Stomach (tissue), 4 donors: ENCODE results near the gene NPAS3.

Experiments used
- CTCF ChIP-seq, 7 experiments: fragments of 450-650 bp in 4 of 7; fragments of 200-600 bp in 3 of 7; sonication (generic) in 3 of 7; IDR thresholded peaks; one replicate each; pipeline ENCODE4 v1.5.1; 2016 to 2019; ENCODE audit warnings: antibody characterized with exemption in 7 of 7, control low read depth in 2 of 7, mild to moderate bottlenecking in 1 of 7
- POLR2A ChIP-seq, 4 donors: fragments of 450-650 bp; IDR thresholded peaks; one replicate each; pipeline ENCODE4 v1.6.1; 2016; ENCODE audit warnings: antibody characterized with exemption in 4 of 4, control low read depth in 2 of 4, mild to moderate bottlenecking in 1 of 4, moderate library complexity in 1 of 4

GRCh38 chr14:33471776-33472175, 533.1 kb downstream of the NPAS3 start:
- TF ChIP-seq POLR2A (IDR thresholded peaks at IDR 0.05): no peak
- TF ChIP-seq CTCF (IDR thresholded peaks at IDR 0.05): no peak
